Tibial artery (tissue), 4 donors: ENCODE measurements around the gene FAN1.

Source experiments
- DNase-seq, 2 donors: peaks; one replicate each; pipeline ENCODE4 v3.0.0-alpha.2; 2019
- H3K27ac ChIP-seq, 2 donors: fragments of 200-600 bp; sonication (generic) in 1 of 2; 1 replicate in 1 of 2; 2 replicates in 1 of 2; pipeline ENCODE4 v1.5.1; 2018 to 2019; ENCODE audit warnings: mild to moderate bottlenecking in 1 of 2
- H3K27me3 ChIP-seq, 2 donors: fragments of 200-600 bp; sonication (generic) in 1 of 2; one replicate each; pipeline versions ENCODE4 v1.5.1 to v1.6.0; 2016 to 2019
- H3K36me3 ChIP-seq, 3 donors: fragments of 200-600 bp; sonication (generic) in 2 of 3; one replicate each; pipeline ENCODE4 v1.5.1; 2016 to 2019; ENCODE audit warnings: mild to moderate bottlenecking in 2 of 3
- H3K4me1 ChIP-seq, 4 donors: fragments of 200-600 bp; sonication (generic) in 2 of 4; 1 replicate in 3 of 4; 2 replicates in 1 of 4; pipeline ENCODE4 v1.5.1; 2016 to 2019
- H3K4me3 ChIP-seq, 2 donors: fragments of 200-600 bp; sonication (generic) in 1 of 2; 1 replicate in 1 of 2; 2 replicates in 1 of 2; pipeline ENCODE4 v1.5.1; 2018 to 2019; ENCODE audit warnings: mild to moderate bottlenecking in 2 of 2
- H3K9me3 ChIP-seq, 3 donors: fragments of 200-600 bp; sonication (generic) in 1 of 3; one replicate each; pipeline ENCODE4 v1.5.1; 2016 to 2019
- intact Hi-C: fragments of 100-400 bp; cut with DNase I; formaldehyde crosslinking; loops from one replicate; pipeline ENCODE4 v1.15.0; 2023; ENCODE audit warnings: low total_unique reads
- TF ChIP-seq, protein P1 (sequence below), 2 experiments: fragments of 200-600 bp in 1 of 2; fragments of 450-650 bp in 1 of 2; IDR thresholded peaks; one replicate each; pipeline ENCODE4 v1.5.1; 2017 to 2019; ENCODE audit warnings: antibody characterized with exemption in 2 of 2, mild to moderate bottlenecking in 1 of 2, moderate library complexity in 1 of 2

The FAN1 gene

DNA sequence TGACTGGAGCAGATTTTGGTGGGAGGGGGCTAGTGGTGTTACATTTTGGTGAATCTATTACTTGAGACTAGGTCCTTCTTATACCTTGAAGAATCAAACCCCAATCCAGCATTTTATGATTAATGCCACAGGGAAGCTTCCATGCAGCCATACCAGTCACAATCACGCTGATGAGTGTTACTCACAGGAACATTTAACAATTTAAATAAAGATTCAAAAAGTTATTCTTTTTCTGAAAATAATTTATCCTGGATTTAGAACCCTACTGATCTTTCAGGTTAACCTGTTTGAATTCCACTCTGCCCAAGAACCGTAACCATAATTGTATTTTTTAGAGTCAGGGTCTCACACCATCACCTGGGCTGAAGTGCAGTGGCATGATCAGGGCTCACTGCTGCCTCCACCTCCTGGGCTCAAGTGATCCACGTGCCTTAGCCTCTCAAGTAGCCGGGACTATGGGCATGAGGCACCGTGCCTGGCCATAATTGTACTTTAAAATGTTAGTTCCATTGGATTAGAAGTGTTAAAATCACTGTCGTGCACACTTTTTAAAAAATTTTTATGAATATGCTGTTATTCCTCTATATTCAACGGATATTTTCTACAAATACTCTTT is 88.6 kb downstream of the FAN1 start:
- H3K4me3 ChIP-seq = peak overlapping the region; percentile 100
- DNase-seq = no peak
- no peaks in the 10 kb centered on the region for H3K36me3 ChIP-seq
- intact Hi-C loops = loop anchor here (10.0 kb wide), 1 partner anchor 222 kb away; no protein-coding TSS in a partner anchor
- TF ChIP-seq, protein P1, sequence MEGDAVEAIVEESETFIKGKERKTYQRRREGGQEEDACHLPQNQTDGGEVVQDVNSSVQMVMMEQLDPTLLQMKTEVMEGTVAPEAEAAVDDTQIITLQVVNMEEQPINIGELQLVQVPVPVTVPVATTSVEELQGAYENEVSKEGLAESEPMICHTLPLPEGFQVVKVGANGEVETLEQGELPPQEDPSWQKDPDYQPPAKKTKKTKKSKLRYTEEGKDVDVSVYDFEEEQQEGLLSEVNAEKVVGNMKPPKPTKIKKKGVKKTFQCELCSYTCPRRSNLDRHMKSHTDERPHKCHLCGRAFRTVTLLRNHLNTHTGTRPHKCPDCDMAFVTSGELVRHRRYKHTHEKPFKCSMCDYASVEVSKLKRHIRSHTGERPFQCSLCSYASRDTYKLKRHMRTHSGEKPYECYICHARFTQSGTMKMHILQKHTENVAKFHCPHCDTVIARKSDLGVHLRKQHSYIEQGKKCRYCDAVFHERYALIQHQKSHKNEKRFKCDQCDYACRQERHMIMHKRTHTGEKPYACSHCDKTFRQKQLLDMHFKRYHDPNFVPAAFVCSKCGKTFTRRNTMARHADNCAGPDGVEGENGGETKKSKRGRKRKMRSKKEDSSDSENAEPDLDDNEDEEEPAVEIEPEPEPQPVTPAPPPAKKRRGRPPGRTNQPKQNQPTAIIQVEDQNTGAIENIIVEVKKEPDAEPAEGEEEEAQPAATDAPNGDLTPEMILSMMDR (IDR thresholded peaks at IDR 0.05) = no peak
- H3K27ac ChIP-seq = peak overlapping the region; percentile 97
- no peaks in the 10 kb centered on the region for H3K9me3 ChIP-seq
- H3K27me3 ChIP-seq = no peaks in the 10 kb centered on the region
- H3K4me1 ChIP-seq = peaks cover 0 to 25% (median 15%) of the 10 kb centered on the region in 4 donors
